Coronary artery (tissue), 2 donors: ENCODE data around the gene C2CD4B.

ENCODE experiments used
- DNase-seq: peaks from one replicate; pipeline ENCODE4 v3.0.0-alpha.2; 2017; ENCODE audit warnings: low spot score
- H3K27ac ChIP-seq, 2 donors: fragments of 200-600 bp; sonication (generic); one replicate each; pipeline ENCODE4 v1.5.1; 2016 to 2019
- H3K4me3 ChIP-seq: fragments of 200-600 bp; sonication (generic); 2 replicates; pipeline ENCODE4 v1.5.1; 2016; ENCODE audit warnings: mild to moderate bottlenecking, moderate library complexity
- TF ChIP-seq, protein P1 (sequence below): fragments of 200-600 bp; sonication (generic); IDR thresholded peaks from one replicate; pipeline ENCODE4 v1.5.1; 2019; ENCODE audit warnings: antibody characterized with exemption

Gene C2CD4B

DNA sequence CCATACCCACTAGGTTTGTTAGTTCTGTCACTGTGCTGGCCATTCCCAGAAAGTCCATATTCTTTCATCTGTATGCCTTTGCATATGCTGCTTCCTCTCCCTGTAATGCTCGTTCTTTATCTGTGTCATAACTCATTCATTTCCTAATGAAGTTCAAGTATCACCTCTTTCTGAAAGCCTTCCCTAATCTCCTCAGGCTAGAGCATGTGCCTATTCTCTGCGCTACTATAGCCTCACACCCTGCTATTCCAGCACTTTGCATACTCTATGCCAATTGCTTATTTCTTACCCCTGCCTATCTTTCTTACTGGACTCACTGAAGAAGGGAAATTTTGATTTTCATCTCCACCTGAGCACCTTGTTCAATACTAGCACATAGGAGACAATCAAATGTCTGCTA lies 25.6 kb upstream of the C2CD4B start:
- TF ChIP-seq, protein P1, sequence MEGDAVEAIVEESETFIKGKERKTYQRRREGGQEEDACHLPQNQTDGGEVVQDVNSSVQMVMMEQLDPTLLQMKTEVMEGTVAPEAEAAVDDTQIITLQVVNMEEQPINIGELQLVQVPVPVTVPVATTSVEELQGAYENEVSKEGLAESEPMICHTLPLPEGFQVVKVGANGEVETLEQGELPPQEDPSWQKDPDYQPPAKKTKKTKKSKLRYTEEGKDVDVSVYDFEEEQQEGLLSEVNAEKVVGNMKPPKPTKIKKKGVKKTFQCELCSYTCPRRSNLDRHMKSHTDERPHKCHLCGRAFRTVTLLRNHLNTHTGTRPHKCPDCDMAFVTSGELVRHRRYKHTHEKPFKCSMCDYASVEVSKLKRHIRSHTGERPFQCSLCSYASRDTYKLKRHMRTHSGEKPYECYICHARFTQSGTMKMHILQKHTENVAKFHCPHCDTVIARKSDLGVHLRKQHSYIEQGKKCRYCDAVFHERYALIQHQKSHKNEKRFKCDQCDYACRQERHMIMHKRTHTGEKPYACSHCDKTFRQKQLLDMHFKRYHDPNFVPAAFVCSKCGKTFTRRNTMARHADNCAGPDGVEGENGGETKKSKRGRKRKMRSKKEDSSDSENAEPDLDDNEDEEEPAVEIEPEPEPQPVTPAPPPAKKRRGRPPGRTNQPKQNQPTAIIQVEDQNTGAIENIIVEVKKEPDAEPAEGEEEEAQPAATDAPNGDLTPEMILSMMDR, result no peak
- no peak overlapping the region for H3K4me3 ChIP-seq
- no peak overlapping the region for H3K27ac ChIP-seq
- no peak for DNase-seq

DNA sequence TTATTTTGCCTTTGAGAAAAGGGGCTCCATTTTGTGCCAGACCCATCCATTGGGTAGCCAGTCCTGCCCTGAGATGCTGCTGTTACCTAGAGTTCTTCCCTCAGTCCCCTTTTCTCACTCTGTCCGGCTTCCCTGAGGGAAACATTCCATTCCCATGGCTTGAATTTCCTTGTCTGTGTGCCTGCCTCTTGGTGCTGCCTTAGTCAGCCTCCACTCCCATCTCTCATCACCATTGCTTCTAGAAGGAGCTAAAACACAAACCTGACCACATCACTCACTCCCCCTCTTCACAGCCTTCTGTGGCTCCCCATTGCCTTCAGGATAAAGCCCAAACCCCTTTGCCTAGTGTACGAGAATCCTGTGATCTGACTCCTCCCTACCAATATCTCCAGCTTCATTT lies 25.2 kb upstream of the C2CD4B start:
- Histone ChIP-seq H3K27ac (no peak overlapping the region), H3K4me3 (no peak overlapping the region)
- TF ChIP-seq, protein P1, result no peak
- DNase-seq, result no peak

DNA sequence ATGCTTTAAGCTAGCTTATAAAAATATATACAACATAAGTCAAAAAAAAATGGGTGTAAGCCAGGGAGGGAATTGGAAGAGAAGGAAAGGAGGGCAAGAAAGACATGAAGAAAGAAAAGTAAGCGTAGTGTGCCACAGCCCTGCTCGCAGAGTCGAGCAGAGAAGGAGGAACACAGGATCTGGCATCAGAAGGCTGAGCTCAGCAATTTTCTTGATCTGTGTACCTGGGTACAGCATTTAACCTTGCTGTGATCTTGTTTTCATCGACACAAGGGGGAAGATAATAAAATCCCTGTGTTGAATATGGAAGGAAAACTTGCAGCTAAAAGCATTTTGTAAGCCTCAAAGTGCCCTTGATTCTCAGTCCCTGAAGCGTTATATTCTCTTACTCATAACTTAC lies 23.7 kb upstream of the C2CD4B start:
- Histone ChIP-seq H3K27ac (no peak overlapping the region), H3K4me3 (no peak overlapping the region)
- TF ChIP-seq, protein P1, result no peak
- DNase-seq, result no peak

DNA sequence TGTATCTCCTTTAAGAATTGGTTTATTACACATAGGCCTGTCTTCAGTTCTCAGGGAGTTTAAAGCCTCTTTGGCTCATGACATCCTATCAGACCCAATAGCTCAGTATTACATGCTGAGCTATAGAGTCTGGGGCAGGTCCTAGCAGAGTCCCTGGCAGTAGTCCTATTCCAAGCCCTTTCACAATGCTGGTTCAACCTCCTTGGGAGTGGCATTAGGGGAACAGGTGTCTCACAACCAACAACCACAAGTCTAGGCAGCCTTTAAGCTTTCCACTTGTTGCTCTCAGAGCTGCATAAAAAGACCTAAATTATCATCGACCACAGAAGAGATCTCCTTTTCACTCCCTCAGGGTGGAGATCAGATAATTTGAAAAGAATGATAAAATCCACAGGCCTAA lies 22.8 kb upstream of the C2CD4B start:
- H3K4me3 ChIP-seq, result no peak overlapping the region
- no peak overlapping the region for H3K27ac ChIP-seq
- TF ChIP-seq, protein P1, result no peak
- no peak for DNase-seq

DNA sequence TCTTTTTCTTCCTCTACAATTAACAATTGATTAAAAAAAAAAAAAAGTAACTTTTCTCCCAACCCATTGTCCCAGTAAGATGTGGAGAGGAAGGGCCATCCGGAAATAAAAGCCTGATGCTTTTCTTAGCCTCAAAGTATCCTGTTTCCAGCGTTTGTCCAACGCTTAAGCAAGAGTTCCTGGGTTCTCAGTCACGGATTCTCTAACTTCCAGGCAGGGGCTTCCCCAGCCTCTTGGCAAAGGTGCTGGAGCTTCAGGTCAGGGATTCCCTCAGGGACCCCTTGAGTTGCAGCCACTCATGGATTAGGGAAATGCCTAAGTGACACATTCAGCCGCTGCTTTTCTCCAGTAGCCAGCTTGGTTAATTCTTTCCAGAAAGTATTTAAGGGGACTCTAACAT lies 22.3 kb upstream of the C2CD4B start:
- TF ChIP-seq, protein P1, result no peak
- no peak overlapping the region for H3K4me3 ChIP-seq
- no peak for DNase-seq
- H3K27ac ChIP-seq, result no peak overlapping the region

DNA sequence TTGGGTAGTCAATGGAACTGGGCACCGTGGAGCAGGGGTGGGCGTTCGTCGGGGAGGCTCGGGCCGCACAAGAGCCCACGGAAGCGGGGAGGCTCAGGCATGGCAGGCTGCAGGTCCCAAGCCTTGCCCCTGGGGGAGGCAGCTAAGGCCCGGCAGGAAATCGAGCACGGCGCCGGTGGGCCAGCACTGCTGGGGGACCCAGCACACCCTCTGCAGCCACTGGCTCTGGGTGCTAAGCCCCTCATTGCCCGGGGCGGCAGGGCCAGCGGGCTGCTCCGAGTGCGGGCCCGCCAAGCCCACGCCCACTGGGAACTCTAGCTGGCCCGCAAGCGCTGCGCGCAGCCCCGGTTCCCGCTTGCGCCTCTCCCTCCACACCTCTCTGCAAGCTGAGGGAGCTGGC lies 21.5 kb upstream of the C2CD4B start:
- no peak overlapping the region for H3K4me3 ChIP-seq
- DNase-seq, result no peak

DNA sequence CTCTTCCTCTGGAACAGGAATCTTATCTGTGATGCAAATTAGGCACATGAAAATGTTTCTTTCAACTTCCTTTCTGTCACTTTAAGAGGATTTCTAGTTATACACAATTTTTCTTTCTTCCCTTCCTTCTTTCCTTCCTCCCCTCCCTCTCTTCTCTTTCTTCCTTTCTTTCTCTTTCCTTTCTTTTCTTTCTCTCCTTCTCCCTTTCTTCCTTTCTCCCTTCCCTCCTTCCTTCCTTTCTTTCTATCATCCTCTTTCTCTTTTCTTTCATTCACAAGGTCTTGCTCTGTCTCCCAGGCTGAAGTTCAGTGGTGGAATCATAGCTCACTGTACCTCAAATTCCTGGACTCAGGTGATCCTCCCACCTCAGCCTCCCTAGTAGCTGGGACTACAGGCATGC lies 18.0 kb upstream of the C2CD4B start:
- DNase-seq, result no peak
- TF ChIP-seq, protein P1, result no peak
- Histone ChIP-seq H3K27ac (no peak overlapping the region), H3K4me3 (no peak overlapping the region)

More for the DNA sequence above, 21.5 kb upstream of the C2CD4B start:
- H3K27ac ChIP-seq, result no peak overlapping the region
- TF ChIP-seq, protein P1, result no peak
